Stimulated activated CD4-positive, alpha-beta T cell treated with anti-CD3 and anti-CD28 coated beads, Interleukin-1b, Interleukin-23, amount 100 ng/mL, for 1 hour (primary cell): ENCODE measurements around the gene DNM3.

Source experiments
- DNase-seq, 2 donors: peaks; one replicate each; pipeline ENCODE4 v3.0.0-alpha.2; 2020; ENCODE audit warnings: low read depth in 2 of 2

The DNM3 gene

GRCh38 chr1:172172352-172172831 is 331.1 kb downstream of the DNM3 start:
- no peak for DNase-seq

DNA sequence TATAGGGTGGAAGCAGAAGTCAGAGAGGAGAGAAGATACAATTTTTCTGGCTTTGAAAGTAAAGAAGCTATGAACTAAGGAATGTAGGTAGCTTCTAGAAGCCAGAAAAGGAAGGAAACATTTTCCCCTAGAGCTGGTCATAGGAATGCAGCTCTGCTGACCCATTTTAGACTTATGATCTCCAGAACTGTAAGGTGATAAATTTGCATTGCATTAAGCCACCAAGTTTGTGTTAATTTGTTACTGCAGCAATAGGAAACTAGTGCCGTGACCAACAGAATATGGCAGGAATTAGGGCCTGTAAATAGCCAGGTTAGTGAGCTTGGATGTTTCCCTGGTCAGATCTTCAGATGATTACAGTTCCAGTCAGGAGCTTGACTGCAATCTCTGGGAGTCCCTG is 334.9 kb downstream of the DNM3 start:
- no peak for DNase-seq

GRCh38 chr1:172177849-172178248 is 336.6 kb downstream of the DNM3 start:
- DNase-seq = no peak

DNA sequence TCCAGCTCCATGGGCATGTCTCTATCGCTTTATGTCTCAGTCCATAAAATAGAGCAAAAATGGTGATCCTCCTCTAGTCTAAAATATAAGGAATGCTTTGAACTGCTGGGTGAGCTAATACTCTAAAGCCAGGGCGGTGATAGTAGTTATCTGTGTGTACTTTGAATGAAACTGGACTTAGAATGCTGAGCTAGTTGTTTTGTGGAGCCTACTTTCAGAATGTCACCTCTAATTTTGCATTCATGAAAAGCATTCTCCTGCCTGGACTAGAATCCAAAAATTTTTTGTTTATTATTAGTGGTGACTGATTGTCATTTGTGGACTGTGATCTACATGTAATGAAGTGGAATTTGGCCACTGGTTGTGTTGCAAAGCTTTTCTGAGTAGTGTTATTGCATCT is 337.6 kb downstream of the DNM3 start:
- DNase-seq = no peak

DNA sequence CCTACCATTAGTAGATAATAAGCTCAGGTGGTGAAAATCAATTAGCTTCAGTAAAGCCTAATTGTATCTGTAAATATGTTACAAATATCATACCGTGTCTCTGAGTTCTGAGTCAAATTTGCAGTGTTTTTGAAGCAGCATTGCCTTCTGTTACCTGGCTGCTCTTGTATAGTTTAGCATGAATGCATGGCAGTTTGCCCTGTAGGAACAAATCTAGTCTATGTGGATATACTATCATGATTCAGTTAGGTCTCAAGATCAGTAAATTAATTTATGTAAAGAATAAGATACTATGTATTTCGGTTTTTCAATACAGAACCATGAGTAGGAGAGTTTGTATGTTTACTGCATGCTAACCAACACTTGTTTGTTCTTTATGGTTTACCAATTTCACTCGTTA is 338.6 kb downstream of the DNM3 start:
- DNase-seq = no peak

- DNase-seq = no peak
These were observed 339.4 kb downstream of the DNM3 start for GRCh38 chr1:172180501-172181285.

GRCh38 chr1:172184506-172185191 is 343.4 kb downstream of the DNM3 start:
- DNase-seq = no peak

DNA sequence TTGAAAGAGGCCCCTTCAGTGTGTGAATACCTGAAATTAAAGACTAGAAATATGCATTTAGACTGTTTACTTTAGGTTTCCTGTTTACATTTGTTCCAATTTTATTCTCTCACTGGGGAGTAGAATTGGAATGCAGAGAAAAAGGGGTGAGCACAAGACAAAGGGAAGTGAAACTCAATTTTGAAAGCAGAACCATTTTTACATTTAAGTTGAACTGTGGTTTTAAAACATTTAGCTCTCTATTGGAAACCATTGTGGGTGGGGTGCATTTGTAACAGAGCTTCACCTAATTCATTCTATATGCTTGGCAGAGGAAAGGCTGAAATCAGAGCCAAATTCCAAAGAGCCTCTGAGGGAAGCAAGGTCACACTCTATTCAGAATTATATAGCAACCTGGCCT is 343.9 kb downstream of the DNM3 start:
- DNase-seq = no peak

GRCh38 chr1:172185996-172186395 is 344.7 kb downstream of the DNM3 start:
- DNase-seq = no peak

DNA sequence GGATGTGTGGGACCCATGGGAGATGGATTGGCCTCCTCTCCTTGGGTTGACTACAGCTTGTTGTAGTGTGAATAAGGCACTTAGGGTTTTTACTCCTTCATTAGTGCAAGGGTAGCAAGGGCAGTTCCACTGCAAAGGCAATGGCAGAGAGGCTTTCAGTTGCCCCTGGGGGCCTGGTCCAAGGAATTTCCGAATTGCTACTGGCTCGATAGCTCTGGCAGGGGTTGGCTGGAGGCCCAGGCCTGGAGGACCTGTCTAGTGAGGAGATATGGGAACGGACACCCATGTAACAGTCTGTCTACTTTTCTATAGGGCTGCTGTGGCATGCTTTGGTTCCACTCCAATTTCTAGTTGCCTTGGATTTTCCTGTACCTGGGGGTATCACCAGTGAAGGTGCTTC is 360.3 kb downstream of the DNM3 start:
- DNase-seq = no peak

DNA sequence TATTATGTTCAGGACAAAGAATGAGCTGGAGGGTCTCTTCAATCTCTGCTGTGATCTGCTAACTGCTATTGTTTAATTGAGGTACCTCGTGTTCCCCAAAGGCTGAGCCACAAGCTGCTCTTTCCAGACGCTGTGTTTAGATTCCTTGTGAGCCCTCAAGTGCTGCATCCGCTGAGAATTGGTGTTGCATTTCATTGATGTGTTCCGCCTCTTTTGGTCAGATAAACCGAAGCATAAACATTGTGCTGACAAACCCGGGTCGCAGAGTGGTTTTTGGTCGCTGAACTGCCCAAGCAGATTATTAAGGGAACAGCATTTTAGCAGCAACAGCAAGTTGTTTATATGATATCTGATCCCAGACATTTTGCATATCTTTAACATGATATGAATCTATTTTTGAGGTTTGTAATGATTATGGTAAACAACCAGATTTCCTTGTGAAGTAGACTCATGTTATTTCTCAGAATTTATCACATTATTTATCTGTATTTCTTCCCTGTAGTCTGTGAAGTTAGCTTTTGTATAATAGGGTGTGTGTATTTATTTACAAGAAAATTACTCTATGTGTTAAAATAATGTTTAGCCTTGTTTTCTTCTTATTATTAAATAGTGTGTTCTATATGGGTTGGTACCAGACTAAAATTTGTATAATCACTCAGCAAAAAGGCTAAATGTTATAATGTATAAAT is 362.0 kb downstream of the DNM3 start:
- no peak for DNase-seq

- DNase-seq = no peak
These were observed 362.6 kb downstream of the DNM3 start for GRCh38 chr1:172203902-172204301.

DNA sequence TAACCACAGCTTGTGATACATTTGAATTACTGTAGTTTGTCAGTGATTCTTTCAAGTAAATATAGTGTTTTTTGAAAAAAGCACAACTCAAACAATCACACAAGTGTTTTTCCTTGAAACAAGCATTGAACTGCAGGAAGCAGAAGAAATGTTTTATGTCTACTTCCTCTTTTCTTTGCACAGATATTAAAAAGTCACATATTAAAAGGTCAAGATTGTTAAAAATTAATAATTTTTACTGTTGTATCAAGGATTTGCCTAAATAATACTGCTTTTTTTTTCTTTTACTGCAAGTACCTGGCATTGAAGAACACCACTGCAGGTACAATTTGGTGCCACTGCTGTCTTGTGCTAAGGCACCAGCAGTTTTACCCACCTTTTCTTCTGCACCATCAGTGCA is 365.0 kb downstream of the DNM3 start:
- DNase-seq = no peak

DNA sequence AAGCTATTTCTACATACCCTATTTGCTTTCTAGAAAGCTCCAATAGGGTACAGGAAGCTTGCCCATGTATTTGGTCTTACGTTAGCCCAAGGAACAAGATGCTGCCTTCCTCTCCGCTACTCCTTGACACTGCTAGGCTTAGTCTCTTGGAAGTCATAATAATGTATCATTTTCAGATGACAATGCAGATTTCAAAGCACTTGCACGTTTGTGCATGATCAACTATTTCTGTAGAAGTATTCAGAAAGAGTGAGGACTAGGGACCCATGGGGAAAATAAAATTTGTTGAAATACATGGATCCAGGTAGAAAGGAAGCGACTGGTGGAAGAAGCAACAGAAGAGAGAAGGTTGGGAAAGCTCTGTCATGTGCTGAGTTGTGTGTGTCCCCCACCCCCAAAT is 367.3 kb downstream of the DNM3 start:
- no peak for DNase-seq

- no peak for DNase-seq
These were observed 369.9 kb downstream of the DNM3 start for GRCh38 chr1:172211221-172211620.

DNA sequence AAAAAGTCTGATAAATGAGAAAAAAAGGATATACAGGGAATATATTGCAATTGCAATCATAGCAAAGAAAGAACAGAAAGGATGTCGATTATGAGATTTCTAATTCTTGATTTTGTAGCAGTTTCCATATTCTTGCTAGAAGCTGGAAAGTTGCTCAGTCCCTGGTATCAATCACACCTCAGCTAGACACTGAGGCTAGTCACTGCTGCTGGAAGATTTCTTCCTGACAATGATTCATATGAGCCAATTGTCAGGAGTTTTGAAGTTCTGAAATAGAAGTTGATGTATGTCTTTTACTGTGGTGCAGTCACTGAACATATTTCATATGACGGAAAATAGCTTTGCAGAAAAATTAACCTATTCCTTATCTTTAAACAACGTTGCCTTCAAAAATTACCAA is 370.8 kb downstream of the DNM3 start:
- no peak for DNase-seq

DNA sequence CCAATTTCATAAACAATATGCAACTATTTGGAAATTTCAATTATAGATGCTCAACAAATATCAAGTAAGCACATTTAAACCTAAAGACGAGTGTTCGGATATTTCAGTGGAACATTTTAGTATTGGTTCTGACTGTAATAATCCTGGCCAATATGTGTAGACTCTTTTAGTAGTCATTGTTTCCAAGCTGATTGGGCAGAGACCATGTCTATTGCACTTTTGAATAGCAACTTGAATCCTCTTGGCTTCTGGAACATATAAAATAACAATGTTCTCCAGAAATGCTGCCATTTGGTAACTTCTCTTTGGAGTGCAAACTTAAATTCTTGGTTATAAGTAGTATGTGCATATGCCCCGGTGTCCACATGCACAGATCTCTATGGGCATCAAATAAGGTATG is 373.7 kb downstream of the DNM3 start:
- no peak for DNase-seq

DNA sequence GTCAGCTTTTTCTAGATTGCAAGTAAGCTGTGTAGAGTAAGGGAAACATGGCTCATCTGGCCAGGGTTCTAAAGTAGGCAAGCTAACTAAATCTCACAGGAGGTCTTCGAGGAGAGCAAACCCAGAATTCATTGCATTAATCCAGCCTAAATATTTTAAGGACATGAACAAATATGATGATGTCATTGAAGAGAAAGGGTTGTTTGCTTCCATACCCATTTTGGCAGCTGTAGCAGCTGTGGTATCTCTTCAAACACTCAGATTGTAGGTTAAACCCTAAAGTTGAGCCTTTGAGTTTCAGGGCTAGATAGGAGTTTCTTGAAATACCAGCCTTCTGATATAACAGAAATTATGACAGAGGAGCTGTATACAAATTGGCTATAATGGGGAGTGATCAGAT is 378.7 kb downstream of the DNM3 start:
- no peak for DNase-seq

DNA sequence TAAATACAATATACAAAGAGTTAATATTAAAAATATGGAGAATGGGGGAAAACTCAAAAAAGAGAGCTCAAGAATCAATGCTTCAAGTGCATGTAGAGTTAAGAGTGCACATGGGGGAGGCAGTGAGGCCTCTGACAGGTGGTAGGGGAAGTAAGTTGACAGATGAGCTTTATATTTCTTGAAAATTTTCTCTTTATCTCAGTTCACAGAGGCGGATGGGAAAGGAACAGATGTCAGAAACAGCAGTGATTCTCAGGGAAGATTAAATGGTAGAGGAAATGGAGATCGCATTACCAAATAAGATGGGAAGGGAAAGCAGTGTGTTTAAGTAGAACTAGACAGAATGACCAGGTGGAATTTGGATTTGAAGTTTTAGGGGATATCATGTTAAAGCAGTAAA is 379.1 kb downstream of the DNM3 start:
- no peak for DNase-seq

DNA sequence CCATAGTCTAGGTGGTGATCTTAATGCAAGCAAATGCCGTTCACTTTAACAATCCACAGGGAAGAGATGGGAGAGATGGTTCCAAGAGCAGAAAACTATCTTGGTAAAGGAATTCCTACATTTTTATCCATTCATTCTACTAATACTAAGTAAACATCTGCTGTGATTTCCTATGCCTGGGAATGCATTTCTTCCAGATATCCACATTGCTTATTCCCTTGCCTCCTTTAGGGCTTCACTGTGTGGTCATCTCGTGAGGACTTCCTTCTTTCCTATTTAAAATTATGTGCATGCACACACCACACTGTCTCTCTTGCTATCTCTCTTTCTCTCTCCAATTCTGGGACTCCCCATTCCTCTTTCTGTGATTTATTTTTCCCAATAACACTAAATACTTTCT is 380.1 kb downstream of the DNM3 start:
- DNase-seq = no peak

GRCh38 chr1:172224871-172225270 is 383.6 kb downstream of the DNM3 start:
- no peak for DNase-seq

GRCh38 chr1:172229942-172230341 is 388.6 kb downstream of the DNM3 start:
- no peak for DNase-seq

- no peak for DNase-seq
These were observed 389.2 kb downstream of the DNM3 start for GRCh38 chr1:172230526-172230925.
